Astrocyte (in vitro differentiated cells and primary cell): ENCODE measurements around the gene MICAL3. TPM values are rescaled to one million over a fixed set of nuclear protein-coding genes. Genes with fewer than 3 reads are reported as not detected.

Source experiments
- DNase-seq: peaks from one replicate; pipeline ENCODE4 v3.0.0-alpha.2; 2010; ENCODE audit warnings: low read depth
- FAIRE-seq: peaks from 2 replicates; lab custom pipeline; 2011; peaks lifted over from hg19 to GRCh38; lab: Jason Lieb, UNC
- H2AFZ ChIP-seq: 2 replicates; pipeline ENCODE4 v1.6.0; 2012; ENCODE audit warnings: low read depth, low read length, inconsistent platforms
- H3K27ac ChIP-seq: 2 replicates; pipeline ENCODE4 v1.5.1; 2011; ENCODE audit warnings: low read depth, low read length, inconsistent platforms
- H3K27me3 ChIP-seq: 2 replicates; pipeline ENCODE4 v1.6.0; 2011; ENCODE audit warnings: low read length, inconsistent platforms; ENCODE audit not compliant: insufficient read depth
- H3K36me3 ChIP-seq: 2 replicates; pipeline ENCODE4 v1.5.1; 2011; ENCODE audit warnings: low read length, inconsistent platforms; ENCODE audit not compliant: insufficient read depth
- H3K4me1 ChIP-seq: 2 replicates; pipeline ENCODE4 v1.5.1; 2011; ENCODE audit warnings: low read length, inconsistent platforms; ENCODE audit not compliant: insufficient read depth
- H3K4me2 ChIP-seq: 2 replicates; pipeline ENCODE4 v1.6.0; 2012; ENCODE audit warnings: low read length, inconsistent platforms
- H3K4me3 ChIP-seq: 2 replicates; pipeline ENCODE4 v1.5.1; 2011; ENCODE audit warnings: low read depth, mild to moderate bottlenecking, low read length, inconsistent platforms; ENCODE audit not compliant: insufficient read depth
- H3K79me2 ChIP-seq: 2 replicates; pipeline ENCODE4 v1.6.0; 2012; ENCODE audit warnings: mild to moderate bottlenecking, low read length, inconsistent platforms; ENCODE audit not compliant: insufficient read depth
- H3K9ac ChIP-seq: 2 replicates; pipeline ENCODE4 v1.6.0; 2012; ENCODE audit warnings: mild to moderate bottlenecking, low read length, inconsistent platforms
- H3K9me3 ChIP-seq: 2 replicates; pipeline ENCODE4 v1.5.1; 2012; ENCODE audit warnings: low read depth, mild to moderate bottlenecking, low read length, inconsistent platforms; ENCODE audit not compliant: insufficient read depth
- H4K20me1 ChIP-seq: 2 replicates; pipeline ENCODE4 v1.6.0; 2012; ENCODE audit warnings: low read length, inconsistent platforms; ENCODE audit not compliant: insufficient read depth
- H3K27ac Mint-ChIP-seq: one replicate; pipeline ENCODE4 v1.8.0; 2021; ENCODE audit warnings: mild to moderate bottlenecking, mixed read lengths; ENCODE audit not compliant: unreplicated experiment
- H3K27me3 Mint-ChIP-seq: one replicate; pipeline ENCODE4 v1.8.0; 2021; ENCODE audit warnings: low read depth, mixed read lengths; ENCODE audit not compliant: unreplicated experiment
- H3K36me3 Mint-ChIP-seq: one replicate; pipeline ENCODE4 v1.8.0; 2021; ENCODE audit warnings: low read depth, mixed read lengths; ENCODE audit not compliant: unreplicated experiment
- H3K4me1 Mint-ChIP-seq: one replicate; pipeline ENCODE4 v1.8.0; 2021; ENCODE audit warnings: low read depth, mixed read lengths; ENCODE audit not compliant: unreplicated experiment
- H3K4me3 Mint-ChIP-seq: one replicate; pipeline ENCODE4 v1.8.0; 2021; ENCODE audit warnings: mild to moderate bottlenecking, moderate library complexity, mixed read lengths; ENCODE audit not compliant: unreplicated experiment
- H3K9me3 Mint-ChIP-seq: one replicate; pipeline ENCODE4 v1.8.0; 2021; ENCODE audit warnings: mild to moderate bottlenecking, mixed read lengths; ENCODE audit not compliant: unreplicated experiment
- CTCF ChIP-seq: IDR thresholded peaks from 2 replicates; pipeline ENCODE4 v1.5.1; 2011; ENCODE audit warnings: low read depth, mild to moderate bottlenecking, inconsistent platforms, low read length, moderate library complexity; ENCODE audit not compliant: insufficient read depth
- EZH2 ChIP-seq: IDR thresholded peaks from 2 replicates; pipeline ENCODE4 v1.6.1; 2012; ENCODE audit warnings: mild to moderate bottlenecking, low read length, inconsistent platforms; ENCODE audit not compliant: insufficient read depth
- total RNA-seq: library from RNA; stranded (reverse); gene quantifications from 2 replicates; pipeline ENCODE4 v1.2.1, GENCODE V29; 2021

The MICAL3 gene
- total RNA-seq, 1 donor from 2014 or later, result 113 TPM

- Histone ChIP-seq H3K9ac (no peak overlapping the region), H3K9me3 (no peaks in the 10 kb centered on the region), H3K27ac (no peak overlapping the region), H3K79me2 (no peaks in the 10 kb centered on the region), H3K4me2 (no peak overlapping the region), H3K4me3 (no peak overlapping the region), H3K4me1 (peaks cover 46% of the 10 kb centered on the region), H3K27me3 (no peaks in the 10 kb centered on the region), H2AFZ (no peak overlapping the region), H3K36me3 (no peaks in the 10 kb centered on the region), H4K20me1 (no peaks in the 10 kb centered on the region)
- Mint-ChIP-seq H3K27me3 (no peaks in the 10 kb centered on the region), H3K36me3 (no peaks in the 10 kb centered on the region), H3K9me3 (no peaks in the 10 kb centered on the region), H3K27ac (no peak overlapping the region), H3K4me1 (peaks cover 44% of the 10 kb centered on the region), H3K4me3 (no peak overlapping the region)
- no peak for FAIRE-seq
- TF ChIP-seq EZH2, result no peak
- no peak for TF ChIP-seq CTCF
- no peak for DNase-seq
These were observed 35.1 kb upstream of the MICAL3 start for GRCh38 chr22:18059473-18059872.

GRCh38 chr22:18059094-18059417 lies 34.7 kb upstream of the MICAL3 start:
- H2AFZ ChIP-seq, result no peak overlapping the region
- H3K9ac ChIP-seq, result no peak overlapping the region
- no peak overlapping the region for H3K4me2 ChIP-seq
- Mint-ChIP-seq H3K4me1 (peaks cover 44% of the 10 kb centered on the region), H3K27me3 (no peaks in the 10 kb centered on the region), H3K27ac (no peak overlapping the region), H3K9me3 (no peaks in the 10 kb centered on the region), H3K4me3 (no peak overlapping the region), H3K36me3 (peaks cover under 1% of the 10 kb centered on the region)
- no peaks in the 10 kb centered on the region for H3K36me3 ChIP-seq
- H3K27me3 ChIP-seq, result no peaks in the 10 kb centered on the region
- no peak for TF ChIP-seq CTCF
- TF ChIP-seq EZH2, result no peak
- DNase-seq (no peak), FAIRE-seq (no peak)
- H3K9me3 ChIP-seq, result no peaks in the 10 kb centered on the region
- H3K79me2 ChIP-seq, result no peaks in the 10 kb centered on the region
- H4K20me1 ChIP-seq, result no peaks in the 10 kb centered on the region
- H3K27ac ChIP-seq, result no peak overlapping the region
- H3K4me1 ChIP-seq, result peaks cover 46% of the 10 kb centered on the region
- no peak overlapping the region for H3K4me3 ChIP-seq

GRCh38 chr22:18058371-18059093 lies 34.2 kb upstream of the MICAL3 start:
- Histone ChIP-seq H3K4me3 (no peak overlapping the region), H4K20me1 (no peaks in the 10 kb centered on the region), H3K4me1 (peaks cover 45% of the 10 kb centered on the region), H3K27me3 (no peaks in the 10 kb centered on the region), H3K36me3 (no peaks in the 10 kb centered on the region), H3K27ac (no peak overlapping the region), H2AFZ (no peak overlapping the region), H3K4me2 (no peak overlapping the region), H3K79me2 (no peaks in the 10 kb centered on the region), H3K9me3 (no peaks in the 10 kb centered on the region), H3K9ac (no peak overlapping the region)
- Mint-ChIP-seq H3K4me3 (no peak overlapping the region), H3K4me1 (peaks cover 44% of the 10 kb centered on the region), H3K27me3 (no peaks in the 10 kb centered on the region), H3K27ac (no peak overlapping the region), H3K9me3 (no peaks in the 10 kb centered on the region), H3K36me3 (peaks cover 3% of the 10 kb centered on the region)
- TF ChIP-seq CTCF, result no peak
- no peak for TF ChIP-seq EZH2
- no peak for FAIRE-seq
- DNase-seq, result no peak
